C1 segment of cervical spinal cord (tissue), 14 donors: ENCODE results near the gene DAZ1.
"Not testable (repeated sequence)": the region's sequence is repeated elsewhere in the genome, so short reads cannot be mapped to it uniquely, and the experiment has no call there.

Experiments used
- DNase-seq, 14 donors: peaks; one replicate each; lab custom pipeline; 2025; lab: John Stamatoyannopoulos, UW

The DAZ1 gene, protein sequence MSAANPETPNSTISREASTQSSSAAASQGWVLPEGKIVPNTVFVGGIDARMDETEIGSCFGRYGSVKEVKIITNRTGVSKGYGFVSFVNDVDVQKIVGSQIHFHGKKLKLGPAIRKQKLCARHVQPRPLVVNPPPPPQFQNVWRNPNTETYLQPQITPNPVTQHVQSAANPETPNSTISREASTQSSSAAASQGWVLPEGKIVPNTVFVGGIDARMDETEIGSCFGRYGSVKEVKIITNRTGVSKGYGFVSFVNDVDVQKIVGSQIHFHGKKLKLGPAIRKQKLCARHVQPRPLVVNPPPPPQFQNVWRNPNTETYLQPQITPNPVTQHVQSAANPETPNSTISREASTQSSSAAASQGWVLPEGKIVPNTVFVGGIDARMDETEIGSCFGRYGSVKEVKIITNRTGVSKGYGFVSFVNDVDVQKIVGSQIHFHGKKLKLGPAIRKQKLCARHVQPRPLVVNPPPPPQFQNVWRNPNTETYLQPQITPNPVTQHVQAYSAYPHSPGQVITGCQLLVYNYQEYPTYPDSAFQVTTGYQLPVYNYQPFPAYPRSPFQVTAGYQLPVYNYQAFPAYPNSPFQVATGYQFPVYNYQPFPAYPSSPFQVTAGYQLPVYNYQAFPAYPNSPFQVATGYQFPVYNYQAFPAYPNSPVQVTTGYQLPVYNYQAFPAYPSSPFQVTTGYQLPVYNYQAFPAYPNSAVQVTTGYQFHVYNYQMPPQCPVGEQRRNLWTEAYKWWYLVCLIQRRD

GRCh38 chrY:23198908-23199307 is at the start of gene DAZ1:
Gene DAZ1 (minus strand): TSS chrY:23199008. CDS start chrY:23198800, 208 bp downstream.
- DNase-seq: not testable (repeated sequence)

- not testable (repeated sequence) for DNase-seq
Measured at GRCh38 chrY:23219233-23219632, 20.4 kb upstream of the DAZ1 start, which contains the start of gene DAZ2. Gene DAZ2 (plus strand): TSS chrY:23219533. CDS start chrY:23219741, 208 bp downstream.

GRCh38 chrY:23210681-23211080 is 11.9 kb upstream of the DAZ1 start:
- not testable (repeated sequence) for DNase-seq

GRCh38 chrY:23209802-23210495 is 11.1 kb upstream of the DAZ1 start:
- DNase-seq: not testable (repeated sequence)

DNA sequence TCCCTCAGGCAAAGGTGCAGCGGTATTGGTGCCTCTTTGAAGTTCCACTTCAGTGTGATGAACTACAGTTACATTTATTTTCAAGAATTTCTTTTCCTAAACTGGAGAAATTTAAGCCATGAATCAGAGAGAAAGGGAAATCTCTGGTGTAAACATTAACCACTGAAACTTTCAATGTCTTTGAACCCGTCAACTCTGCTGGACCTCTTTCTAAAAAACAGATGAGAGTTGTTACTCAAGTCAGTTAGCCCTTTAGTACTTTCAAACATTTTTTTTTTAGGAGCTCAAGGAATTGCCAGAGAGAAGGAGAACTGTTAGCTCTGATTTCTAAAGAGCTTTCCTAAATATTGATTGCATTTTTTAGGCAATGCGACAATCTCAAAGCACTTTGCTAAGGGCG is 8.6 kb upstream of the DAZ1 start:
- DNase-seq: not testable (repeated sequence)
